HepG2 (cell line): ENCODE data around the gene HOXD9. TPM values are rescaled to one million over a fixed set of nuclear protein-coding genes. Genes with fewer than 3 reads are reported as not detected.
A peak's percentile ranks its signal among the peaks of the same experiment; 100 is the strongest.

Experiments used
- ATAC-seq: fragments of 200-7000 bp; cut with Tn5 transposase; 3 replicates; pipeline ENCODE4 v1.9.1; 2020; ENCODE audit warnings: mild to moderate bottlenecking, moderate library complexity
- BruUV-seq: library from RNA; stranded (reverse); fragments of 400-500 nt; replicated peaks from 2 replicates; lab custom pipeline; 2021; lab: Mats Ljungman, UMichigan
- CTCF ChIA-PET: fragments of 300-600 bp; formaldehyde crosslinking; extraction: SDS; loops from one replicate; lab custom pipeline; 2021; ENCODE audit warnings: low total read pairs, inconsistent platforms, low intra/inter-chr PET ratio; lab: Yijun Ruan, JAX
- POLR2A ChIA-PET: fragments of 350-600 bp; sonication (Branson Sonifier 250); formaldehyde crosslinking; loops from one replicate; lab custom pipeline; 2020; ENCODE audit warnings: antibody characterized with exemption, inconsistent platforms; lab: Yijun Ruan, JAX
- DNase-seq: peaks from one replicate; pipeline ENCODE4 v3.0.0-alpha.2; 2015; ENCODE audit warnings: low spot score
- FAIRE-seq: peaks from 3 replicates; lab custom pipeline; 2011; peaks lifted over from hg19 to GRCh38; lab: Jason Lieb, UNC
- H2AFZ ChIP-seq: one replicate; pipeline ENCODE4 v1.6.1; 2011; ENCODE audit warnings: low read length, inconsistent platforms
- H3K27ac ChIP-seq: fragments of 300-600 bp; 3 replicates; pipeline ENCODE4 v1.8.0; 2011; ENCODE audit warnings: mixed run types, mild to moderate bottlenecking, mixed read lengths, low read length, inconsistent platforms; ENCODE audit not compliant: insufficient read depth; ENCODE audit errors: extremely low read length
- H3K27me3 ChIP-seq, 2 experiments: fragments of 200-600 bp in 1 of 2; 2 replicates in 1 of 2; 3 replicates in 1 of 2; pipeline versions ENCODE4 v1.6.0 to v1.8.0; 2011; ENCODE audit warnings: low read length in 2 of 2, mild to moderate bottlenecking in 2 of 2, moderate library complexity in 2 of 2, inconsistent platforms in 1 of 2; ENCODE audit not compliant: insufficient read depth in 2 of 2, control insufficient read depth in 1 of 2
- H3K36me3 ChIP-seq, 2 experiments: fragments of 200-600 bp in 1 of 2; replicated peaks in 1 of 2; 2 replicates in 1 of 2; 3 replicates in 1 of 2; pipeline versions ENCODE4 v1.5.1 to v1.8.0; 2011; ENCODE audit warnings: low read length in 2 of 2, inconsistent platforms in 1 of 2; ENCODE audit not compliant: insufficient read depth in 2 of 2, control insufficient read depth in 1 of 2
- H3K4me1 ChIP-seq: 2 replicates; pipeline ENCODE4 v1.5.1; 2012; ENCODE audit warnings: low read length, inconsistent platforms; ENCODE audit not compliant: insufficient read depth
- H3K4me2 ChIP-seq: 2 replicates; pipeline ENCODE4 v1.6.0; 2011; ENCODE audit warnings: low read depth, low read length, inconsistent platforms
- H3K4me3 ChIP-seq, 3 experiments: fragments of 200-600 bp in 1 of 3; sonication (generic), shearing (Covaris generic) in 1 of 3; replicated peaks in 1 of 3; 2 replicates each; pipeline ENCODE4 v1.5.1; 2011 to 2016; ENCODE audit warnings: low read length in 3 of 3, inconsistent platforms in 2 of 3, low read depth in 2 of 3, mild to moderate bottlenecking in 2 of 3, control low read depth in 1 of 3, mixed read lengths in 1 of 3; ENCODE audit not compliant: insufficient read depth in 1 of 3
- H3K79me2 ChIP-seq: one replicate; pipeline ENCODE4 v1.6.1; 2011; ENCODE audit warnings: low read length, inconsistent platforms; ENCODE audit not compliant: insufficient read depth
- H3K9ac ChIP-seq: 2 replicates; pipeline ENCODE4 v1.6.0; 2011; ENCODE audit warnings: mild to moderate bottlenecking, low read depth, low read length, inconsistent platforms; ENCODE audit not compliant: insufficient read depth
- H3K9me3 ChIP-seq: 2 replicates; pipeline ENCODE4 v1.5.1; 2012; ENCODE audit warnings: mild to moderate bottlenecking, low read length
- H4K20me1 ChIP-seq: 2 replicates; pipeline ENCODE4 v1.6.0; 2011; ENCODE audit warnings: inconsistent platforms, mild to moderate bottlenecking, low read length, moderate library complexity; ENCODE audit not compliant: insufficient read depth
- CC2D1A ChIP-seq: sonication (generic); formaldehyde crosslinking; IDR thresholded peaks from 2 replicates; pipeline ENCODE4 v1.8.1; 2023; ENCODE audit warnings: mild to moderate bottlenecking, missing genetic modification reagents
- IRF2 ChIP-seq: IDR thresholded peaks from 2 replicates; pipeline ENCODE4 v1.6.1; 2018; ENCODE audit warnings: missing genetic modification reagents, missing compliant biosample characterization
- NR2F2 ChIP-seq: IDR thresholded peaks from 2 replicates; pipeline ENCODE4 v1.6.1; 2012; ENCODE audit warnings: low read depth, inconsistent platforms, borderline replicate concordance
- SNAPC2 ChIP-seq: sonication (generic); formaldehyde crosslinking; IDR thresholded peaks from 2 replicates; pipeline ENCODE4 v1.8.1; 2022; ENCODE audit warnings: mild to moderate bottlenecking, missing genetic modification reagents
- SP4 ChIP-seq: sonication (generic); formaldehyde crosslinking; IDR thresholded peaks from 2 replicates; pipeline ENCODE4 v1.8.1; 2023; ENCODE audit warnings: mild to moderate bottlenecking, missing genetic modification reagents
- ZNF207 ChIP-seq: fragments of 450-650 bp; IDR thresholded peaks from 2 replicates; pipeline ENCODE4 v1.6.1; 2016; ENCODE audit warnings: antibody characterized with exemption, borderline replicate concordance
- ZNF256 ChIP-seq: sonication (generic); formaldehyde crosslinking; conservative IDR thresholded peaks from 2 replicates; pipeline ENCODE4 v1.4.0; 2020; ENCODE audit warnings: missing genetic modification reagents
- ZNF3 ChIP-seq: IDR thresholded peaks from 2 replicates; pipeline ENCODE4 v1.7.0; 2017; ENCODE audit warnings: inconsistent platforms
- ZNF30 ChIP-seq: sonication (generic); formaldehyde crosslinking; IDR thresholded peaks from 2 replicates; pipeline ENCODE4 v1.5.0; 2020; ENCODE audit warnings: mild to moderate bottlenecking, missing genetic modification reagents
- ZNF619 ChIP-seq: sonication (generic); formaldehyde crosslinking; IDR thresholded peaks from 2 replicates; pipeline ENCODE4 v1.4.0; 2020; ENCODE audit warnings: mild to moderate bottlenecking, missing genetic modification reagents
- WGBS: methylation state at CpG from one replicate; pipeline ENCODE4 v1.1.6; 2017; ENCODE audit warnings: low lambda C conversion rate; 5-methylcytosine and 5-hydroxymethylcytosine counted together
- in situ Hi-C: cut with HindIII; loops from 2 replicates; pipeline ENCODE4 v1.10.0; 2017; ENCODE audit warnings: low pct_unique_long_range_greater_than_20kb; ENCODE audit not compliant: extremely low pct_ligation_motif_present
- intact Hi-C: fragments of 100-400 bp; cut with micrococcal nuclease; formaldehyde crosslinking; loops from one replicate; pipeline ENCODE4 v1.10.0; 2022; ENCODE audit not compliant: unreplicated experiment
- polyA plus RNA-seq, 8 experiments: library from polyadenylated mRNA; depleted of rRNA in 3 of 8; stranded (reverse) in 7 of 8; unstranded in 1 of 8; fragments of >200 nt; fragmentation: Illumina TruSeq in 4 of 8; extraction: Trizol in 4 of 8; gene quantifications; 2 replicates each; pipeline versions ENCODE4 v1.2.1 to v1.2.3, GENCODE V29; 2011 to 2016; ENCODE audit warnings: low read depth in 4 of 8, missing spikeins in 1 of 8, mixed read lengths in 1 of 8; ENCODE audit not compliant: insufficient read depth in 1 of 8
- total RNA-seq, 5 experiments: library from RNA; depleted of rRNA; stranded (reverse); fragments of >200 nt; fragmentation: Illumina TruSeq; extraction: Trizol; gene quantifications; 2 replicates each; pipeline ENCODE4 v1.2.3, GENCODE V29; 2016; ENCODE audit warnings: low read depth in 1 of 5
- TF ChIP-seq, protein P1 (sequence below): sonication (generic); formaldehyde crosslinking; IDR thresholded peaks from 2 replicates; pipeline ENCODE4 v1.4.0; 2020; ENCODE audit warnings: missing genetic modification reagents, borderline replicate concordance

The HOXD9 gene
- total and polyA plus RNA-seq, 2 of the 13 experiments (the other 11 are each of a cell fraction or from before 2014, with no cell fraction given), result not detected

DNA sequence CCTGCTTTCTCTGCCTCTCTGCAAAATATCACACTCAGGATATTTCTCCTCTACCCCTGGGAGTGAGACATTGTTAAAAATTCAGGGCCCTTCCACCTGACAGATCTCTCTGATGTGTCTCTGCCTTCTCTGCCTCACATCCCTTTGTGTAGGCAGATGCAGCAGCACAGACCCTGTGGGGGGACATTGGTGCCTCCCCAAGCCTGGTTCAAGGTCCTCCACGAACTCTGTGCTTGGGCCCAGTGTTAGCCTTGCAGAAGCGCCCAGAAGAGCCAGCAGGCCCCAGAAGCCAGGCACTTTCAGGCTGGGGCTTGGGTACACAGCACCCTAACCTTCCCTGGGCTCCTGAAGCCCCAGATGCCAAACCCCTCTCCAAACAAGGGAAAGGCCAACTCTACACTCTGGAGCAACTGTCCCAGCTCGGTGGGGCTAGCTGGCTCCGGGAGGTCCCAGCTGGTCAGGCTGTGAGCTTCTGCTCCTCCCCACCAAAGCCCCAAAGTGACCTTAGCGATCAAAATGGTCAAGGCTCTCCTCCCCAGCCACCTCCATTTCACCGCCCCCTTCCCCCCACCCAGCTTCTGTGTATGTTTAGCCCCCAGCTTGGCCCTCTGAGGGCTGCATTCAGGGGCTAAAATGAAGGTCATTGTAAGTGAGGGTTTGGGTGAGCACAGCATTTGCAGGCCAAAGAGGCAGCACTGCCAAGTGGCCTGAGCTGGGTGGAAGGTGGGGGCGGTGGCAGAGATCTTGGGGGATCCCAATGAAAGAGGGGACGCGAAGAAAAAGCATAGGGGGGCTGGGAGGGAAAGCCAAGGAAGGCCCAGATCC, 2.6 kb downstream of the HOXD9 start:
- Histone ChIP-seq H3K4me1 (no peaks in the 10 kb centered on the region), H2AFZ (no peak overlapping the region), H3K9me3 (no peaks in the 10 kb centered on the region), H4K20me1 (no peaks in the 10 kb centered on the region; the same call in 1 of the 2 replicates), H3K79me2 (no peaks in the 10 kb centered on the region), H3K36me3 (no peaks in the 10 kb centered on the region), H3K27me3 (peaks cover 18 to 86% of the 10 kb centered on the region in 2 experiments), H3K27ac (no peak overlapping the region), H3K4me3 (no peak overlapping the region), H3K9ac (no peak overlapping the region), H3K4me2 (no peak overlapping the region)
- ChIA-PET CTCF (no interaction called here), POLR2A (no interaction called here)
- intact Hi-C loops (no loop called here), in situ Hi-C loops (loop anchor here (5.0 kb wide), 4 partner anchors 427 to 1022 kb away; no protein-coding TSS in a partner anchor)
- BruUV-seq, result no TSS peak
- TF ChIP-seq ZNF3 (CRISPR knock-in tag) (no peak), CC2D1A (CRISPR knock-in tag) (no peak), ZNF207 (no peak), ZNF619 (CRISPR knock-in tag) (no peak), NR2F2 (no peak), ZNF256 (CRISPR knock-in tag) (no peak), SNAPC2 (CRISPR knock-in tag) (no peak), ZNF30 (CRISPR knock-in tag) (no peak), IRF2 (CRISPR knock-in tag) (no peak), SP4 (CRISPR knock-in tag) (no peak)
- TF ChIP-seq, protein P1, sequence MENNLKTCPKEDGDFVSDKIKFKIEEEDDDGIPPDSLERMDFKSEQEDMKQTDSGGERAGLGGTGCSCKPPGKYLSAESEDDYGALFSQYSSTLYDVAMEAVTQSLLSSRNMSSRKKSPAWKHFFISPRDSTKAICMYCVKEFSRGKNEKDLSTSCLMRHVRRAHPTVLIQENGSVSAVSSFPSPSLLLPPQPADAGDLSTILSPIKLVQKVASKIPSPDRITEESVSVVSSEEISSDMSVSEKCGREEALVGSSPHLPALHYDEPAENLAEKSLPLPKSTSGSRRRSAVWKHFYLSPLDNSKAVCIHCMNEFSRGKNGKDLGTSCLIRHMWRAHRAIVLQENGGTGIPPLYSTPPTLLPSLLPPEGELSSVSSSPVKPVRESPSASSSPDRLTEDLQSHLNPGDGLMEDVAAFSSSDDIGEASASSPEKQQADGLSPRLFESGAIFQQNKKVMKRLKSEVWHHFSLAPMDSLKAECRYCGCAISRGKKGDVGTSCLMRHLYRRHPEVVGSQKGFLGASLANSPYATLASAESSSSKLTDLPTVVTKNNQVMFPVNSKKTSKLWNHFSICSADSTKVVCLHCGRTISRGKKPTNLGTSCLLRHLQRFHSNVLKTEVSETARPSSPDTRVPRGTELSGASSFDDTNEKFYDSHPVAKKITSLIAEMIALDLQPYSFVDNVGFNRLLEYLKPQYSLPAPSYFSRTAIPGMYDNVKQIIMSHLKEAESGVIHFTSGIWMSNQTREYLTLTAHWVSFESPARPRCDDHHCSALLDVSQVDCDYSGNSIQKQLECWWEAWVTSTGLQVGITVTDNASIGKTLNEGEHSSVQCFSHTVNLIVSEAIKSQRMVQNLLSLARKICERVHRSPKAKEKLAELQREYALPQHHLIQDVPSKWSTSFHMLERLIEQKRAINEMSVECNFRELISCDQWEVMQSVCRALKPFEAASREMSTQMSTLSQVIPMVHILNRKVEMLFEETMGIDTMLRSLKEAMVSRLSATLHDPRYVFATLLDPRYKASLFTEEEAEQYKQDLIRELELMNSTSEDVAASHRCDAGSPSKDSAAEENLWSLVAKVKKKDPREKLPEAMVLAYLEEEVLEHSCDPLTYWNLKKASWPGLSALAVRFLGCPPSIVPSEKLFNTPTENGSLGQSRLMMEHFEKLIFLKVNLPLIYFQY (CRISPR knock-in tag), result no peak
- DNase-seq (no peak), FAIRE-seq (no peak), ATAC-seq (peak; percentile 26)
- WGBS, result 0% methylated on average over 9 of the region's 9 CpGs
